K562 (cell line): ENCODE results near the gene DAB2IP. TPM values are rescaled to one million over a fixed set of nuclear protein-coding genes. Genes with fewer than 3 reads are reported as not detected.

Experiments
- ATAC-seq: fragments of 200-7000 bp; cut with Tn5 transposase; 3 replicates; pipeline ENCODE4 v1.9.1; 2020; ENCODE audit warnings: moderate library complexity
- BruUV-seq: library from RNA; stranded (reverse); fragments of 400-500 nt; replicated peaks from 2 replicates; lab custom pipeline; 2021; lab: Mats Ljungman, UMichigan
- CTCF ChIA-PET: fragments of 300-600 bp; formaldehyde crosslinking; extraction: SDS; loops from one replicate; lab custom pipeline; 2021; ENCODE audit warnings: low intra/inter-chr PET ratio; lab: Yijun Ruan, JAX
- POLR2A ChIA-PET: fragments of 300-600, 350-650 bp; sonication (Branson Sonifier 250); formaldehyde crosslinking; extraction: SDS; loops from one replicate; lab custom pipeline; 2021; ENCODE audit warnings: antibody characterized with exemption, inconsistent platforms; lab: Yijun Ruan, JAX
- DNase-seq, 4 experiments: peaks; one replicate each; pipeline versions ENCODE4 v3.0.0 to v3.0.0-alpha.2; 2011 to 2018; ENCODE audit warnings: low spot score in 3 of 4, mixed read lengths in 3 of 4; ENCODE audit errors: extremely low read depth in 1 of 4
- FAIRE-seq: peaks from 2 replicates; lab custom pipeline; 2011; peaks lifted over from hg19 to GRCh38; lab: Jason Lieb, UNC
- H2AFZ ChIP-seq: 2 replicates; pipeline ENCODE4 v1.6.0; 2011; ENCODE audit warnings: low read depth, low read length, control low read depth, inconsistent platforms
- H3K27ac ChIP-seq: fragments of 200-600 bp; 3 replicates; pipeline ENCODE4 v1.8.0; 2011; ENCODE audit warnings: low read depth, mild to moderate bottlenecking, control low read depth, inconsistent platforms, low read length, moderate library complexity, mixed read lengths; ENCODE audit errors: extremely low read depth
- H3K27me3 ChIP-seq, 2 experiments: fragments of 300-600 bp in 1 of 2; 2 replicates in 1 of 2; 3 replicates in 1 of 2; pipeline versions ENCODE4 v1.6.0 to v1.8.0; 2011; ENCODE audit warnings: inconsistent platforms in 2 of 2, low read length in 2 of 2, mild to moderate bottlenecking in 1 of 2, mixed read lengths in 1 of 2, moderate library complexity in 1 of 2; ENCODE audit not compliant: control insufficient read depth in 2 of 2, insufficient read depth in 2 of 2
- H3K36me3 ChIP-seq: fragments of 300-600 bp; 3 replicates; pipeline ENCODE4 v1.8.0; 2011; ENCODE audit warnings: mild to moderate bottlenecking, low read length, inconsistent platforms; ENCODE audit not compliant: control insufficient read depth, insufficient read depth
- H3K4me1 ChIP-seq, 2 experiments: fragments of 200-600 bp in 1 of 2; replicated peaks in 1 of 2; 2 replicates in 1 of 2; 3 replicates in 1 of 2; pipeline versions ENCODE4 v1.5.1 to v1.8.0; 2011; ENCODE audit warnings: inconsistent platforms in 2 of 2, low read length in 2 of 2, mild to moderate bottlenecking in 1 of 2, mixed read lengths in 1 of 2, moderate library complexity in 1 of 2; ENCODE audit not compliant: control insufficient read depth in 2 of 2, insufficient read depth in 2 of 2
- H3K4me2 ChIP-seq: 2 replicates; pipeline ENCODE4 v1.6.1; 2011; ENCODE audit warnings: low read length, control low read depth, inconsistent platforms, mixed read lengths; ENCODE audit not compliant: insufficient read depth
- H3K4me3 ChIP-seq: fragments of 200-600 bp; sonication (generic), shearing (Covaris generic); 2 replicates; pipeline ENCODE4 v1.5.1; 2016; ENCODE audit warnings: control low read depth, inconsistent platforms
- H3K79me2 ChIP-seq: fragments of 200-600 bp; 3 replicates; pipeline ENCODE4 v1.8.0; 2011; ENCODE audit warnings: low read length, inconsistent platforms; ENCODE audit not compliant: control insufficient read depth, insufficient read depth
- H3K9ac ChIP-seq, 2 experiments: 2 replicates each; pipeline versions ENCODE4 v1.6.0 to v1.6.1; 2011; ENCODE audit warnings: low read depth in 2 of 2, low read length in 2 of 2, control low read depth in 1 of 2, inconsistent platforms in 1 of 2, mild to moderate bottlenecking in 1 of 2, mixed read lengths in 1 of 2; ENCODE audit not compliant: insufficient read depth in 1 of 2
- H3K9me1 ChIP-seq: one replicate; pipeline ENCODE4 v1.6.0; 2011; ENCODE audit warnings: inconsistent platforms, mild to moderate bottlenecking, low read length, moderate library complexity; ENCODE audit not compliant: control insufficient read depth, insufficient read depth
- H3K9me3 ChIP-seq: replicated peaks from 2 replicates; pipeline ENCODE4 v1.5.1; 2011; ENCODE audit warnings: low read depth, low read length, inconsistent platforms; ENCODE audit not compliant: control insufficient read depth, insufficient read depth
- H4K20me1 ChIP-seq: replicated peaks from 2 replicates; pipeline ENCODE4 v1.6.1; 2011; ENCODE audit warnings: low read length, inconsistent platforms, mixed read lengths; ENCODE audit not compliant: control insufficient read depth, insufficient read depth
- ARID3B ChIP-seq: fragments of 250-450 bp; sonication (Bioruptor Pico); IDR thresholded peaks from 2 replicates; pipeline ENCODE4 v1.4.0; 2020; ENCODE audit warnings: borderline replicate concordance
- ASH1L ChIP-seq: fragments of 450-650 bp; IDR thresholded peaks from 2 replicates; pipeline ENCODE4 v1.6.1; 2018; ENCODE audit warnings: borderline replicate concordance, mild to moderate bottlenecking, low read depth; ENCODE audit not compliant: partially characterized antibody
- EGR1 ChIP-seq: fragments of 450-650 bp; conservative IDR thresholded peaks from 2 replicates; pipeline ENCODE4 v1.6.1; 2017; ENCODE audit warnings: mild to moderate bottlenecking
- KLF16 ChIP-seq: IDR thresholded peaks from 2 replicates; pipeline ENCODE4 v1.6.1; 2016; ENCODE audit warnings: antibody characterized with exemption
- NCOA2 ChIP-seq, 2 experiments: fragments of 450-650 bp; IDR thresholded peaks; 2 replicates each; pipeline ENCODE4 v1.6.1; 2018; ENCODE audit warnings: mild to moderate bottlenecking in 2 of 2, moderate library complexity in 1 of 2; ENCODE audit not compliant: partially characterized antibody in 2 of 2
- PHB2 ChIP-seq: fragments of 450-650 bp; IDR thresholded peaks from 2 replicates; pipeline ENCODE4 v1.6.1; 2017; ENCODE audit warnings: low read depth
- POLR2AphosphoS2 ChIP-seq: IDR thresholded peaks from 2 replicates; pipeline ENCODE4 v1.6.1; 2012; ENCODE audit warnings: low read length, improper control_type of control experiment
- TAF1 ChIP-seq: IDR thresholded peaks from 2 replicates; pipeline ENCODE4 v1.6.1; 2011; ENCODE audit warnings: mild to moderate bottlenecking, low read length, moderate library complexity; ENCODE audit not compliant: insufficient read depth, control insufficient read depth, severe bottlenecking; ENCODE audit errors: extremely low read depth
- THAP7 ChIP-seq: fragments of 250-450 bp; sonication (Bioruptor Pico); IDR thresholded peaks from 2 replicates; pipeline ENCODE4 v1.5.0; 2021
- U2AF2 ChIP-seq: fragments of 200-400 bp; formaldehyde crosslinking; optimal IDR thresholded peaks from 2 replicates; pipeline ENCODE3; 2017; ENCODE audit warnings: low read depth, mild to moderate bottlenecking, low read length
- ZNF263 ChIP-seq: sonication (generic); formaldehyde crosslinking; IDR thresholded peaks from 2 replicates; pipeline ENCODE4 v1.8.0; 2022; ENCODE audit warnings: mild to moderate bottlenecking, missing genetic modification reagents, borderline replicate concordance
- ZNF740 ChIP-seq, 3 experiments: fragments of 200-800 bp in 1 of 3; sonication (Bioruptor generic) in 1 of 3; sonication (generic) in 1 of 3; formaldehyde crosslinking in 1 of 3; IDR thresholded peaks; 2 replicates each; pipeline versions ENCODE4 v1.6.1 to v1.8.0; 2016 to 2022; ENCODE audit warnings: mild to moderate bottlenecking in 2 of 3, missing compliant biosample characterization in 2 of 3, missing genetic modification characterization in 2 of 3, missing genetic modification reagents in 1 of 3
- ZNF780A ChIP-seq: fragments of 250-450 bp; sonication (Bioruptor Pico); IDR thresholded peaks from 2 replicates; pipeline ENCODE4 v1.5.0; 2021; ENCODE audit warnings: mild to moderate bottlenecking
- ZNF785 ChIP-seq: fragments of 250-450 bp; sonication (Bioruptor Pico); IDR thresholded peaks from 2 replicates; pipeline ENCODE4 v1.4.0; 2020; ENCODE audit warnings: mild to moderate bottlenecking
- WGBS: fragments of 100-300 bp; shearing (Covaris generic); methylation state at CpG from one replicate; pipeline ENCODE4 v1.1.6; 2016; ENCODE audit warnings: low coverage, mixed read lengths; ENCODE audit not compliant: insufficient coverage; ENCODE audit errors: missing lambda C conversion rate; 5-methylcytosine and 5-hydroxymethylcytosine counted together
- in situ Hi-C: fragments of 300-500 bp; cut with MboI; formaldehyde crosslinking; loops from 4 replicates; pipeline ENCODE4 v1.15.0; 2018; ENCODE audit warnings: inconsistent platforms, mixed read lengths
- intact Hi-C: fragments of 100-400 bp; cut with micrococcal nuclease; formaldehyde crosslinking; loops from 2 replicates; pipeline ENCODE4 v1.14.2; 2022
- polyA plus RNA-seq, 8 experiments: library from polyadenylated mRNA; depleted of rRNA in 4 of 8; stranded (reverse) in 5 of 8; unstranded in 3 of 8; fragments of >200 nt; fragmentation: Nextera tagmentation in 2 of 8; fragmentation: Illumina TruSeq in 1 of 8; extraction: Ambion mirVana in 2 of 8; extraction: Trizol in 1 of 8; gene quantifications; 2 replicates each; pipeline versions ENCODE4 v1.2.1 to v1.2.3, GENCODE V29; 2011 to 2014; ENCODE audit warnings: inconsistent platforms in 1 of 8, missing spikeins in 1 of 8
- total RNA-seq, 7 experiments: library from RNA; depleted of rRNA in 6 of 7; stranded (reverse); fragments of >200 nt in 6 of 7; fragmentation: Illumina TruSeq in 2 of 7; extraction: Trizol in 2 of 7; gene quantifications; 2 replicates each; pipeline versions ENCODE4 v1.2.1 to v1.2.3, GENCODE V29; 2011 to 2021; ENCODE audit warnings: low replicate concordance in 1 of 7
- TF ChIP-seq, protein P1 (sequence below), 2 experiments: fragments of 450-650 bp in 1 of 2; sonication (generic) in 1 of 2; formaldehyde crosslinking; conservative IDR thresholded peaks; 2 replicates each; pipeline versions ENCODE4 v1.4.0 to v1.8.1; 2020 to 2022; ENCODE audit warnings: mild to moderate bottlenecking in 1 of 2, missing genetic modification reagents in 1 of 2

DAB2IP gene
- total and polyA plus RNA-seq, 9 of the 15 experiments (the other 6 are each of a cell fraction or from before 2014, with no cell fraction given), result 0.04 to 0.31 (median 0.08) TPM; not detected in 5

DNA sequence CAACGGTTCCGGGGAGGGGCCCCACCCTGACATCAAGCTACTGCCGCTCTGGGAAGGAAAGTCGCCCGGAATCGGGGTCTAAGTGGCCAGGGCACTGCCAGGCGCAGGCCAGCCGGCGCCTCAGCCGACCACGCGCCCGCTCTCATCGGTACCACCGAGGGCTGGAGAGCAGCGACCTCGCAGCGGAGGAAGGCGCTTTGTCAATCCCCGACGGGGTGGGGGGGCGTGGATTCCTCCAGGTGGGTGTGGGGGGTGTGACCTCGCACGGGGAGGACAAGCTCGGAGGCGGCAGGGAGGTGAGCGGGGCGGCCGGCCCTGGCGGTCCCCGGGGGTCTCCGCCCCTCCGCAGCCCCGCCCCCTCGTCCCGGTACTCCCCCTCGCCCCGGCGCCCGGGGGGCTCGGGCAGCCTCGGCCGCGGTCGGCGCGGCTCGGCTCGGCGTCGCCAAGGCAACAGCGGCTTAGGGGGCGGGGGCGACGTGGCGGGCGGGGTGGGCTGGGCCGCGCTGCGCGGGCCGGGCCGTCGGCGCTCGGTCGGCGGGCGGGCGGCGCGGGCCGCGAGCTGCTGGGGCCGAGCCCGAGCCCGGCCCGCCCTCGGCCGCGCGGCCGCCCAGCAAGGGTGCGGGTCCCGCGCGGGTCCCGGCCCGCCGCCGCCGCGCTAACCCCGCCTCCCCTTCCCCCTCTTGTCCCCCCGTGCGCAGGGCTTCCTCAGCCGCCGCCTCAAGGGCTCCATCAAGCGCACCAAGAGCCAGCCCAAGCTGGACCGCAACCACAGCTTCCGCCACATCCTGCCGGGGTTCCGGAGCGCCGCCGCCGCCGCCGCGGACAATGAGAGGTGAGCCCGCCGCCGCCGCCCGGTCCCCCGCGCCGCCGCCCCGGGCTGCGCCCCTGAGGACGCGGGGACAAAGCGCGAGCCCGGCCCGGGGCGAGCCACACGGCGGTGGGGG lies 47.5 kb downstream of the DAB2IP start:
- ATAC-seq, result no peak
- ChIA-PET POLR2A (no interaction called here), CTCF (no interaction called here)
- BruUV-seq, result no TSS peak
- no peak overlapping the region for H2AFZ ChIP-seq
- H4K20me1 ChIP-seq, result peaks cover 11% of the 10 kb centered on the region
- FAIRE-seq, result no peak
- H3K9me3 ChIP-seq, result no peaks in the 10 kb centered on the region
- H3K9me1 ChIP-seq, result no peaks in the 10 kb centered on the region
- H3K4me2 ChIP-seq, result no peak overlapping the region
- no peaks in the 10 kb centered on the region for H3K36me3 ChIP-seq
- no peak overlapping the region for H3K4me3 ChIP-seq
- no peak overlapping the region for H3K27ac ChIP-seq
- intact Hi-C loops, result loop anchor here (5.0 to 10.0 kb wide), 2 partner anchors 152 to 156 kb away; no protein-coding TSS in a partner anchor
- no peak overlapping the region for H3K9ac ChIP-seq
- H3K27me3 ChIP-seq, result peaks cover 17 to 58% of the 10 kb centered on the region in 2 experiments
- peaks cover 0 to 5% of the 10 kb centered on the region in 2 experiments; a peak in 1 of 5 replicates for H3K4me1 ChIP-seq
- peak in 2 of 4 experiments; percentile 28 to 32 for DNase-seq
- WGBS, result 17% methylated on average over 24 of the region's 130 CpGs
- no peaks in the 10 kb centered on the region for H3K79me2 ChIP-seq
- in situ Hi-C loops, result loop anchor here (25.0 kb wide), 1 partner anchor 638 kb away; no protein-coding TSS in a partner anchor
- TF ChIP-seq U2AF2, result no peak
- no peak for TF ChIP-seq ARID3B (CRISPR knock-in tag)
- no peak for TF ChIP-seq EGR1
- TF ChIP-seq NCOA2 (IDR thresholded peaks at IDR 0.05; ENCODE audit: partially characterized antibody in 2 of 2), result no peak
- no peak for TF ChIP-seq ZNF780A (CRISPR knock-in tag)
- TF ChIP-seq ZNF785 (CRISPR knock-in tag), result no peak
- no peak for TF ChIP-seq ZNF740 (CRISPR knock-in tag; IDR thresholded peaks at IDR 0.05)
- TF ChIP-seq ZNF740 (tag; IDR thresholded peaks at IDR 0.05), result no peak
- TF ChIP-seq, protein P1, sequence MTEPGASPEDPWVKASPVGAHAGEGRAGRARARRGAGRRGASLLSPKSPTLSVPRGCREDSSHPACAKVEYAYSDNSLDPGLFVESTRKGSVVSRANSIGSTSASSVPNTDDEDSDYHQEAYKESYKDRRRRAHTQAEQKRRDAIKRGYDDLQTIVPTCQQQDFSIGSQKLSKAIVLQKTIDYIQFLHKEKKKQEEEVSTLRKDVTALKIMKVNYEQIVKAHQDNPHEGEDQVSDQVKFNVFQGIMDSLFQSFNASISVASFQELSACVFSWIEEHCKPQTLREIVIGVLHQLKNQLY (CRISPR knock-in tag; conservative IDR thresholded peaks at IDR 0.05), result no peak
- TF ChIP-seq PHB2, result no peak
- no peak for TF ChIP-seq ZNF263 (CRISPR knock-in tag)
- TF ChIP-seq POLR2AphosphoS2, result no peak
- no peak for TF ChIP-seq KLF16
- TF ChIP-seq THAP7 (CRISPR knock-in tag), result no peak
- TF ChIP-seq ASH1L, result no peak
- TF ChIP-seq TAF1, result no peak
